ENCODE measurements around the gene TMEM39A. TPM values are rescaled to one million over a fixed set of nuclear protein-coding genes. Genes with fewer than 3 reads are reported as not detected.

Gene TMEM39A
- total and polyA plus RNA-seq, 2 donors from 2014 or later = 7.0 to 37.0 TPM

DNA sequence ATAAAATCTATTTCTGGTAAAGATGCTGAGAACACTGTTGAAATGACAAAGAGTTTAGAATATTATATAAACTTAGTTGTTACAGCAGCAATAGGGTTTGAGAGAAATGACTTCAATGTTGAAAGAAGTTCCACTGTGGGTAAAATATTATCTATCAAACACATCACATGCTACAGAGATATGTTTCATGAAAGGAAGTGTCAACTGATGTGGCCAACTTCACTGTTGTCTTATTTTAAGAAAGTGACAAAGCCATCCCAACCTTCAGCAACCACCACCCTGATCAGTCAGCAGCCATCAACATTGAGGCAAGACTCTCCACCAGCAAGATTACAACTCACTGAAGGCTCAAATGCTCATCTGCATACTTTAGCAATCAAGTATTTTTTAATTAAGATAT, 20.2 kb downstream of the TMEM39A start:
- no peaks in the 10 kb centered on the region for H3K27me3 ChIP-seq (ENCODE audit: control insufficient read depth, insufficient read depth, low read length)
- intact Hi-C loops (cut with DNase I) = no loop called here
- H3K9ac ChIP-seq (ENCODE audit: low read length in 3 of 3) = no peak overlapping the region
- no peak overlapping the region for H3K4me3 ChIP-seq (ENCODE audit: low read length in 3 of 3)
- no peak overlapping the region for H3K27ac ChIP-seq (ENCODE audit: low read depth in 2 of 2, low read length in 2 of 2)
- DNase-seq (no peak), FAIRE-seq (no peak)
- H3K9me3 ChIP-seq (ENCODE audit: control insufficient read depth in 2 of 3, insufficient read depth in 1 of 3, low read length in 3 of 3) = no peaks in the 10 kb centered on the region
- peaks cover 10 to 31% (median 11%) of the 10 kb centered on the region in 3 donors for H3K36me3 ChIP-seq (ENCODE audit: control insufficient read depth in 2 of 3, insufficient read depth in 3 of 3, low read length in 3 of 3)
- TF ChIP-seq, protein P1, sequence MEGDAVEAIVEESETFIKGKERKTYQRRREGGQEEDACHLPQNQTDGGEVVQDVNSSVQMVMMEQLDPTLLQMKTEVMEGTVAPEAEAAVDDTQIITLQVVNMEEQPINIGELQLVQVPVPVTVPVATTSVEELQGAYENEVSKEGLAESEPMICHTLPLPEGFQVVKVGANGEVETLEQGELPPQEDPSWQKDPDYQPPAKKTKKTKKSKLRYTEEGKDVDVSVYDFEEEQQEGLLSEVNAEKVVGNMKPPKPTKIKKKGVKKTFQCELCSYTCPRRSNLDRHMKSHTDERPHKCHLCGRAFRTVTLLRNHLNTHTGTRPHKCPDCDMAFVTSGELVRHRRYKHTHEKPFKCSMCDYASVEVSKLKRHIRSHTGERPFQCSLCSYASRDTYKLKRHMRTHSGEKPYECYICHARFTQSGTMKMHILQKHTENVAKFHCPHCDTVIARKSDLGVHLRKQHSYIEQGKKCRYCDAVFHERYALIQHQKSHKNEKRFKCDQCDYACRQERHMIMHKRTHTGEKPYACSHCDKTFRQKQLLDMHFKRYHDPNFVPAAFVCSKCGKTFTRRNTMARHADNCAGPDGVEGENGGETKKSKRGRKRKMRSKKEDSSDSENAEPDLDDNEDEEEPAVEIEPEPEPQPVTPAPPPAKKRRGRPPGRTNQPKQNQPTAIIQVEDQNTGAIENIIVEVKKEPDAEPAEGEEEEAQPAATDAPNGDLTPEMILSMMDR (IDR thresholded peaks at IDR 0.05; ENCODE audit: borderline replicate concordance, extremely low read depth, insufficient read depth) = no peak
- no peaks in the 10 kb centered on the region for H3K4me1 ChIP-seq (ENCODE audit: control insufficient read depth in 2 of 3, insufficient read depth in 2 of 3, low read depth in 1 of 3, low read length in 3 of 3)

DNA sequence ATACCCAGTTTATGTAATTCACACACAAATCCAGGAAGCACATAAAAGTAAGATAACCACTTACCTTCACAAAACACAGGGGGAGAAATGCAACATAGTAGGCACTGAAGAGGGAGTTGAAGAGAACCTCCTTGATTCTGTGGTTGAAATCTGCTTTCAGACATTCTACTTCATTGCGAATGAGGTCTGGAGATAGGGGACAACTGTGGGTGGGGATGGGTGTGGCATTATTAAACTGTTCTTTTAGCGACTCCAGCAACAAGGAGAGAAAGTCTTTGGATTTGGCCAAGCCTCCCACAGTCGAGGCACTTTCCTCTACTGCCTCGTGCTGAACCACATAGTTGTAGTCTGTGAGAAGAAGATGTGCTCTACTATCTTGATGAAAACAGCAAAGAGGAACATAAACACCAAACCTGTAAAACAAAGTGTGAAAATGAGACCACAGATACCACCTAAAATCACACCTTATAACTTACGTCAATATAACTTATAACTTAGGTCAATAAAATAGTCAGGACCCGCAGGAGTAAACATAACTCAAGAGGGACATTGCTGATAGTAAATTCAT, 25.6 kb downstream of the TMEM39A start:
- no peaks in the 10 kb centered on the region for H3K9me3 ChIP-seq (ENCODE audit: control insufficient read depth in 2 of 3, insufficient read depth in 1 of 3, low read length in 3 of 3)
- peaks cover 26 to 49% (median 29%) of the 10 kb centered on the region in 3 donors for H3K36me3 ChIP-seq (ENCODE audit: control insufficient read depth in 2 of 3, insufficient read depth in 3 of 3, low read length in 3 of 3)
- FAIRE-seq (no peak), DNase-seq (no peak)
- no peak overlapping the region for H3K4me3 ChIP-seq (ENCODE audit: low read length in 3 of 3)
- no peak overlapping the region for H3K27ac ChIP-seq (ENCODE audit: low read depth in 2 of 2, low read length in 2 of 2)
- TF ChIP-seq, protein P1 (IDR thresholded peaks at IDR 0.05; ENCODE audit: borderline replicate concordance, extremely low read depth, insufficient read depth) = no peak
- no peak overlapping the region for H3K9ac ChIP-seq (ENCODE audit: low read length in 3 of 3)
- intact Hi-C loops (cut with DNase I) = no loop called here
- no peaks in the 10 kb centered on the region for H3K4me1 ChIP-seq (ENCODE audit: control insufficient read depth in 2 of 3, insufficient read depth in 2 of 3, low read depth in 1 of 3, low read length in 3 of 3)
- no peaks in the 10 kb centered on the region for H3K27me3 ChIP-seq (ENCODE audit: control insufficient read depth, insufficient read depth, low read length)

DNA sequence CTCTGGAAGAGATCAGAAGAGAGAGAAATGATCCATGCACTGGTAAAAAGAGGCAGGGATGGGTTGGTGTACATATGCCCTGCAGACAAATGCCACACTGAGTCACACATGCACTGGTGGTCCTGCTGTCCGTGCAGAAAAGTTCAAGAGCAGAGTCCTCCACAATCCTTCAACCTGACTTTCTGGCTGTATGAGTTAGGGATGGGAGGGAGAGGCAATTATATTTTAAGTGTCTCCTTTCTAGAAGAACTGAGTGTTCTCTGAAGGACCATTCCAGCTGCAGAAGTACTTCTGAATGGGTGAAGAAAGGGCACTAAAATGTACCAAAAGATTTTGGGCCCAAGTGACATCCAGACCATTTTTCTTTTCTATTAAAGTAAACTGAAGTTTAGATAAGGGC, 26.4 kb downstream of the TMEM39A start:
- H3K4me3 ChIP-seq (ENCODE audit: low read length in 3 of 3) = no peak overlapping the region
- no peaks in the 10 kb centered on the region for H3K9me3 ChIP-seq (ENCODE audit: control insufficient read depth in 2 of 3, insufficient read depth in 1 of 3, low read length in 3 of 3)
- TF ChIP-seq, protein P1 (IDR thresholded peaks at IDR 0.05; ENCODE audit: borderline replicate concordance, extremely low read depth, insufficient read depth) = no peak
- no peak for DNase-seq
- no peaks in the 10 kb centered on the region for H3K27me3 ChIP-seq (ENCODE audit: control insufficient read depth, insufficient read depth, low read length)
- H3K27ac ChIP-seq (ENCODE audit: low read depth in 2 of 2, low read length in 2 of 2) = no peak overlapping the region
- intact Hi-C loops (cut with DNase I) = no loop called here
- H3K4me1 ChIP-seq (ENCODE audit: control insufficient read depth in 2 of 3, insufficient read depth in 2 of 3, low read depth in 1 of 3, low read length in 3 of 3) = no peaks in the 10 kb centered on the region
- H3K9ac ChIP-seq (ENCODE audit: low read length in 3 of 3) = no peak overlapping the region
- no peak for FAIRE-seq
- peaks cover 25 to 44% (median 26%) of the 10 kb centered on the region in 3 donors for H3K36me3 ChIP-seq (ENCODE audit: control insufficient read depth in 2 of 3, insufficient read depth in 3 of 3, low read length in 3 of 3)

DNA sequence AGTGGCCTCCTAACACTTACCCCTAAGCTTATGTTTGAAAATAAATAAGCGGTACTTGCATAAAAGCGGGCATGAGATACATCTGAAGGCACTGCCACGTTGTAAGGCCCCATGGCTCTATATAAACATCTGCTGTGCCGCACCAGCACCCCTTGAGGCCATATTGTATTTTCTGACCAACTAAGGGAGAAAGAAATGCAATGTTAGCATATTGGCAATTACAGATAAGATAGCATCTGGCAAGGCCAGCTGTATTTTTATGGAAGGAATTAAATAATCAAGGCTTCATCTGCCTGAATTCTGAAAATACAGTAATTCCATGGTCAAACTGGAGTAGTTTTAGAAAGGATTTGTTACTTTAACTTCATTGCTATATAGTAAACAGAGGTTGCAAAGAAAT, 28.7 kb downstream of the TMEM39A start:
- Histone ChIP-seq H3K4me1 (ENCODE audit: control insufficient read depth in 2 of 3, insufficient read depth in 2 of 3, low read depth in 1 of 3, low read length in 3 of 3) (no peaks in the 10 kb centered on the region), H3K27ac (ENCODE audit: low read depth in 2 of 2, low read length in 2 of 2) (no peak overlapping the region)
- FAIRE-seq = no peak

More for the DNA sequence above, 28.7 kb downstream of the TMEM39A start:
- peaks cover 0 to 2% (median 2%) of the 10 kb centered on the region in 3 donors for H3K9me3 ChIP-seq (ENCODE audit: control insufficient read depth in 2 of 3, insufficient read depth in 1 of 3, low read length in 3 of 3)
- H3K36me3 ChIP-seq (ENCODE audit: control insufficient read depth in 2 of 3, insufficient read depth in 3 of 3, low read length in 3 of 3) = peaks cover 37 to 53% (median 41%) of the 10 kb centered on the region in 3 donors
- H3K27me3 ChIP-seq (ENCODE audit: control insufficient read depth, insufficient read depth, low read length) = no peaks in the 10 kb centered on the region
- no peak overlapping the region for H3K9ac ChIP-seq (ENCODE audit: low read length in 3 of 3)
- DNase-seq = no peak
- no peak overlapping the region for H3K4me3 ChIP-seq (ENCODE audit: low read length in 3 of 3)
- TF ChIP-seq, protein P1 (IDR thresholded peaks at IDR 0.05; ENCODE audit: borderline replicate concordance, extremely low read depth, insufficient read depth) = no peak
- intact Hi-C loops (cut with DNase I) = no loop called here

All from kidney (tissue), 14 donors.